H7 (cell line): ENCODE data around the gene KBTBD4. TPM values are rescaled to one million over a fixed set of nuclear protein-coding genes. Genes with fewer than 3 reads are reported as not detected.
A peak's percentile ranks its signal among the peaks of the same experiment; 100 is the strongest.

Experiments used
- DNase-seq: peaks from one replicate; pipeline ENCODE4 v3.0.0; 2012
- H3K27me3 ChIP-seq: 2 replicates; pipeline ENCODE4 v1.6.0; 2011; ENCODE audit warnings: mild to moderate bottlenecking, low read length; ENCODE audit not compliant: control insufficient read depth, insufficient read depth
- H3K36me3 ChIP-seq: replicated peaks from 2 replicates; pipeline ENCODE4 v1.5.1; 2011; ENCODE audit warnings: low read length; ENCODE audit not compliant: control insufficient read depth, insufficient read depth
- H3K4me3 ChIP-seq: 2 replicates; pipeline ENCODE4 v1.5.1; 2011; ENCODE audit warnings: low read depth, mild to moderate bottlenecking, control low read depth, low read length, moderate library complexity; ENCODE audit not compliant: insufficient read depth
- total RNA-seq: library from RNA; depleted of rRNA; stranded (reverse); fragments of >200 nt; shearing (Covaris generic); gene quantifications from 2 replicates; pipeline ENCODE4 v1.2.3, GENCODE V29; 2014; rRNA removed

The KBTBD4 gene
- 20.1 and 23.7 TPM in 2 replicates for total RNA-seq

DNA sequence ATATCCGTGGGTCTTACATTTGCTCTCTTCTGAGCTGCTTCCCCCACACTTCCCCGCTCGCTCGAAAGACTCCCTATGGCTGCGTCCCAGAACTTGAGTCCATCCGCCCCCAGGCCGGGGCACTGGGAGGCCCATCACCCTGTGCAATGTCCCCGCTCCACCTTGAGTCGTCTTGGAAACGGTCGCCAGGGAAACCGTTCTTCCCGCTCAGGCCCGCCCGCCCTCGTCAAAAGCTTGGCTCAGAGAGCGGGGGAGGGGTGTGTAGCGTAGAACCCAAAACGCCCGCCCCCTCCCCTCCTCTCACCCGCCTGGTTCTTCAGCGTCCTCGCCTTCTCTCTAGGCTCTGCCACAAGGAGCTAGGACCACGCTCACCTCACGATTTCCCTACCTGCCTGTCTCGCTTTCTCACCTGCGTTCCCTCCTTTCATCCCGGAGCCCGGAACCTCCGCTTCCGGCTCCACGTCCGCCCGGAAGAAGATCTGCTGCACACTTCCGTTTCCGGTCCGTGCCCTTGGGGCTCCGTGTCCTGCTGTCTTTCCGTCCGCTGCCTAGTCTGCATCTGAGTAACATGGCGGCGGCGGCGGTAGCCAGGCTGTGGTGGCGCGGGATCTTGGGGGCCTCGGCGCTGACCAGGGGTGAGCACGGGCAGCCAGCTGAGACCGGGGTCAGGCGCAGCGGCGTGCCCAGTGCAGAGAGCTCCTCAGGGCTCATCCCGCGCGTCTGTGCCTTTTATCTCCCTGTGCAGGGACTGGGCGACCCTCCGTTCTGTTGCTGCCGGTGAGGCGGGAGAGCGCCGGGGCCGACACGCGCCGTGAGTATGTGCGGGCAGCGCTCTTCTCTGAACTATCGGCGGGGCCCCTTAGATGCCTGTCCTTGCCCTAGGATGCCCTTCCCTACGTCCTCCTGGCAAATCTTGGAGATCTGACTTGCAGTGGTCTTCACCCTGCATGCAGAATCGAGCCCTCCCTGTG is at the start of gene KBTBD4, which contains the start of gene NDUFS3:
KBTBD4 (minus strand) TSS at position 447 of the 971 bp plus-strand sequence; CDS start at position 428, 19 bp downstream.
NDUFS3 (plus strand) TSS at position 551 of the 971 bp plus-strand sequence; CDS start at position 569, 18 bp downstream.
- DNase-seq = peak; percentile 95

DNA sequence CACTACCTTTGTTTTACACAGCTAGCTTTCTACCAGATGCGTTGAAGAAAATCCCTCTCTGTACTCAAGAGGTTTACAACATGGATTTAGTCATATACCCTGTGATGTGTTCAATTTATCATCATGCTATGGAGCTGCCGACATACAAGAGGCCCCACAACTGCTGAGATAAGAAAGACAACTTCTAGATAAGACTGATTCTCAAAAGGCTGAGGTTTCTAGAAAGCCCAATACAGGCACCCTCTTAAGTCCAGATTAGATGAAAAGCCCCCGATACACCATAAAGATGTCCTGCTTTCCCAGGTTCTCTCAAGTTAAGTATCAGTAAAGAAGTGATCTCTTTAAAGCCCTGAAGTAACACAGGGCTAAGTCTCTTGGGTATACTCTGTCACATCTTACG is 49.3 kb upstream of the KBTBD4 start:
- peaks cover 20% of the 10 kb centered on the region for H3K36me3 ChIP-seq
- no peak for DNase-seq
- H3K4me3 ChIP-seq = no peak overlapping the region
- H3K27me3 ChIP-seq = no peaks in the 10 kb centered on the region

More for the DNA sequence above, at the start of gene KBTBD4, which contains the start of gene NDUFS3:
- peak within 1 kb of the TSS; percentile 99 for H3K4me3 ChIP-seq
- H3K27me3 ChIP-seq = no peaks in the 10 kb centered on the region
- peaks cover 32% of the 10 kb centered on the region for H3K36me3 ChIP-seq

DNA sequence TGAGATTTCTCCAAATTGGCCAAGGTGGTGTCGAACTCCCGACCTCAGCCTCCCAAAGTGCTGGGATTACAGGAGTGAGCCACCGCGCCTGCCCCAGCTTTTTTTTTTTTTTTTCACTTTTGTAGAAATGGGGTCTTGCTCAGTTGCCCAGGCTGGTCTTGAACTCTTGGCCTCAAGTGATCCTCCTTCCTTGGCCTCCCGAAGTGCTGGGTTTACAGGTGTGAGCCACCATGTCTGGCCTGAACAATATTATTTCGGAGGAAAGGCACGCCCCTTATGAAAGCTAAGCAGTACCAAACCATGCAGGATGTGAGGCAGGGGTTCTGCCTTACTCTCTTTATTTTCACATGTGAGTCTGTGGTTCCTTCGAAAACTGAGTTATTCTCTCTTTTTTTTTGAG is 47.5 kb upstream of the KBTBD4 start:
- DNase-seq = no peak
- Histone ChIP-seq H3K4me3 (no peak overlapping the region), H3K27me3 (no peaks in the 10 kb centered on the region), H3K36me3 (peaks cover 17% of the 10 kb centered on the region)

DNA sequence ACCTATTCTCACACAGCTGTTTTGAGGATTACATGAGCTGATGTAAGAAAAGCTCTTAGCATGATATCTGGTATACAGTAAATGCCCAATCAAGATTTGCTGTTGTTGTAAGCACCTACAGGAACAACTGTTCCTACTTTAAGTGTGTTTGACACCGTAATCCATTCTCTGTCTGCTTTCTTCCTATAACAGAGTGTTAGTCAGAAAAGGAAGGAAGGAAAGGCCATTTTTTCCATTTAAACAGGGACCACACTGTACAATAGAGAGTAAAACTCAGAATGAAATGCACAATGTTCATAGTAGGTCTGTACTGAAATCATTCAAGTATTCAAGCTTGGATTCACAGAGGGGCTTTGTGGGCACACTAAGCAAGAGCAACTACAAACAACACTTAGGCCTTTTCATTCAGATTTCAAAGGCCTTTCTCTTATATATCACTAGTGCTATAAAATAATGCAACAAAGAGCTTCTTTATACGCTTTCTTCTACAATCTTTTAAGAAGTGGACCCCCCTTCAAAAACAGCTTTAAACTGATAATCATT is 42.1 kb upstream of the KBTBD4 start:
- DNase-seq = no peak
- no peak overlapping the region for H3K4me3 ChIP-seq
- peaks cover 16% of the 10 kb centered on the region for H3K36me3 ChIP-seq
- no peaks in the 10 kb centered on the region for H3K27me3 ChIP-seq

DNA sequence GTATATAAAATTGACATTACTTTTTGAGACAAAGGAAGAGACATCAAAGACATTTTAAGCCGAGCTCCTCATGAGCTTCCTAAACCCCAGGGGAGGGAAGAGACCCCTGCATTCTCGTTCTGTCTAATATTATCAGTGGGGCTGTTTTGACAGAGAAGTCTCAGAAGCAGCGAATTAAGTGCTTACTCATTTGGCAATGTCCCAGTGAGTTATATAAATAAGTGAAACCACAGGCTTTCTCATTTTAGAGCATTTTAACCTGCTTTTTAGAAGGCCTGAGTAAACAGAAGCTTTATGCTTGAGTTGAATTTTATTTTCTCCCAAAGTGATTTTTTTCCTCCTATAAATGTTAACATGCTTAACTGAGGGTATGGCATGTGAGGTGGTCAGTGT is 38.6 kb upstream of the KBTBD4 start:
- Histone ChIP-seq H3K4me3 (no peak overlapping the region), H3K36me3 (peaks cover 8% of the 10 kb centered on the region; the same call in 1 of the 2 replicates), H3K27me3 (no peaks in the 10 kb centered on the region)
- DNase-seq = no peak

DNA sequence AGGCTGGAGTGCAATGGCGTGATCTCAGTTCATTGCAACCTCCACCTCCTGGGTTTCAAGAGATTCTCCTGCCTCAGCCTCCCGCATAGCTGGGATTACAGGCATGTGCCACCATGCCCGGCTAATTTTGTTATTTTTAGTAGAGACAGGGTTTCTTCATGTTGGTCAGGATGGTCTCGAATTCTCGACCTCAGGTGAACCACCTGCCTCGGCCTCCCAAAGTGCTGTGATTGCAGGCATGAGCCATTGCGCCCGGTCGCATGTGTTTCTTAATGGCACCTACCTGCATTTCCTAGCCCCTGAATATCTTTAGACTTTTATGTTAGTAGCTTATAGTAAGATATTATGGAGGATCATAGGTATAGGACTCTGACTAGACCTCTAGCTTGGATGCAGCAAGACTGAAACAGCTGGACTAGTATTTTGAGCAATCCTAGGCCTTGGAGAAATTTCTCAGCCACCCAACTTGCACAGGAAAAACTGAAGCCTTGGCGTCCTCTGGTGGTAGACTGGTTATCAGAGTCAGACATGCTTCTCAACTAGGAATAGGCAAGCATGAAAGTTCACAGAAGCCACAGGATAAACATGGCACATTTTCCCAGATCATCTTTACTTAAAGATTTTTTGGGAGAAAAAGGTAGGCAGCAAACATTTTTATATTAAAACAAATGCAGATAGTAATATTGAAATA is 38.1 kb upstream of the KBTBD4 start:
- no peaks in the 10 kb centered on the region for H3K27me3 ChIP-seq
- H3K36me3 ChIP-seq = peaks cover 6% of the 10 kb centered on the region; the same call in 1 of the 2 replicates
- H3K4me3 ChIP-seq = no peak overlapping the region
- peak; percentile 65 for DNase-seq

DNA sequence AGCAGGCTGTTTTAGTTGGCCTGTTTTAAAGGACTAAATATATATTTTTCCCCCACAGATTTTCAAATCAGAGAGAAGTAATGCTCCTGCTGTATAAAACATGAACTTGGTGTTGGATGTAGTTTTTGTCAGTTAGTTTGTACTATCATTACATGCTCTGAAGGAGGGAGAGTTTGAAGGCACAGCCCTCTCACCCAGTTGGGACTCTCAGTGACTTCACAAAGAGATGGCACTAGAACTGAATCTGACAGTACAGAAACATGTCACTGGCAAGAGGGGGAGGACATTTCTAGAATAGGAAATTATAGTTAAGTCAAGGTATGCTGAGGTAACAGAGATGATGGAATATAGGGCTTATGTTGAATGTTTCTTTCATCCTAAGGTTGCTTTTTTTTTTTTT is 36.5 kb upstream of the KBTBD4 start:
- H3K4me3 ChIP-seq = no peak overlapping the region
- H3K27me3 ChIP-seq = no peaks in the 10 kb centered on the region
- peaks cover 5% of the 10 kb centered on the region; the same call in 1 of the 2 replicates for H3K36me3 ChIP-seq
- DNase-seq = no peak

DNA sequence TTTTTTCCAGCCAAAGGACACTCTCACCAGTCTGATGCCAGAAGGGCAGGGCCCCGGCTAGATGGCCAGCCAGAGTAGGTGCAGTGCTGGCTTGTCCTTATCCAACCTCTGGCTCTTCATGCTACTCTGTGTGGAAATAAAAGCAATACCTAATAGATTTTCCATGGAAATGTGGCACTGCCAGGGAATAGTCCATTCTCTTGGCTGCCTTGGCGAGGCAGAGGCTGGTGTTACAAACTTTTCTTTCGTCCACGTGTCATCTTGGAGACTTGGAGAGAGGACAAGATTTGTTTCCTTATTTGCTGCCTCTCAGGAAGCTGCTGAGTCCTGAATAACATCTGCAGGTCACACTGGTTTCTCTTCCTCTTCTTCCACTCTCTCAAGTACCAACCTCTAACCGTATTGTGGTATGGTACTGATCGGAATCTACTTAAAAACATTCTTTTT is 32.6 kb upstream of the KBTBD4 start:
- DNase-seq = no peak
- Histone ChIP-seq H3K27me3 (no peaks in the 10 kb centered on the region), H3K36me3 (no peaks in the 10 kb centered on the region; the same call in 1 of the 2 replicates), H3K4me3 (no peak overlapping the region)

DNA sequence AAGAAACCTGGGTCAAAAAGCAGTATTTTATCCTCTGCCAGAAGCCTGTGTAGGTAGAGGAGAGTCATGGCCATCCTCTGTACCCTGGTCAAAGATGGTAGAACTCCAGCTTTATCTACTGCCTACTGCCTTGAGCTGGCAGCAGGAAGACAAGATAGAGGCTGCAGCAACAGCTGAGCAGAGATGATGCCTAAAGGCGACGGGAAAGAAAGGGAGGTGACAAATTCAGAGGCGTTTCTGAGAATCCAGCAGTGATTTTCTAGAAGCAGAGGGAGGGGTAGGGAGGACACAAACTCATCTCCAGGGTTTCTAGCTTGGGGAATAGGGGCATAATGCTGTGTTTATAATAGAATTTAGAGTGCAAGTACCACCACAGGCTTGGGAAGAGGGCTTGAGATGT is 30.9 kb upstream of the KBTBD4 start:
- Histone ChIP-seq H3K27me3 (no peaks in the 10 kb centered on the region), H3K36me3 (no peaks in the 10 kb centered on the region; the same call in 1 of the 2 replicates), H3K4me3 (no peak overlapping the region)
- DNase-seq = no peak

DNA sequence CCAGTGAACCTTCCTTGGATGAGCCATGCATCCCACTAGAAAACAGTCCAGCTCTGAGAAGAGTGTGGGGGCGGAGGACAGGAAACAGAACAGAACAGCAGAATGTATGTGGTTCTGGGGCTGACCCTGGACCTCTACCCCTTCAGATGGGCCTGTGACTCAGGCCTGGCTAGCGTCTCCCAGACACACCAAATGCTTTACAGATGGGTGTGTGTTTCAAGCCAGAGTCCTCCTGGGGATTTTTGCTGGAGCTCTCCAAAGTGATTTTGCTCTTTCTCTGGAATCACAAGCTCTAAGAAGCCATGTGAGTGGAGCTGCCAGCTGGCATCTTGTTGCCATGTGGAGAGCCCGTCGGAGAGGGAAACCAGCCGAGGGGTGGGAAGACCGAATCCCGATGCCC is 28.6 kb upstream of the KBTBD4 start:
- no peaks in the 10 kb centered on the region for H3K27me3 ChIP-seq
- no peak overlapping the region for H3K4me3 ChIP-seq
- H3K36me3 ChIP-seq = no peaks in the 10 kb centered on the region; the same call in 1 of the 2 replicates
- DNase-seq = no peak

DNA sequence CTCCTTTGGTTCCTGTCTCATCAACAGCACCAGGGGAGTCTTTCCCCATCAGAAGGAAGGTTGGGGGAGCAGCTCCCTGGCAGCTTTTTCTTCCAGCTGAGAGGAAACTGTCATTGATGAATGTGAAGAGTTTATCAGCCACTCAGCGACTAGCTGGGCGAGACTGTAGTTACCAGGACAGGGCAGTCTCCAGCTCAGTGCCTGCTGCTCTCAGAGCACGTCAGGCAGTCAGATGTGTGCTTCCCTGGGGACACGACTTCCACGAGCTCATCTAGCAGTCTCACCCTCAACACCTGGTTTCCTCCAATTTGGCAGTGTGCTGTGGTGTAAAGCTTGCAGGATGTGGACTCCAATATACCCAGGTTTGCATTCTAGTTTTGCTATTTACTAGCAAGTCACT is 28.0 kb upstream of the KBTBD4 start:
- Histone ChIP-seq H3K27me3 (no peaks in the 10 kb centered on the region), H3K4me3 (no peak overlapping the region), H3K36me3 (no peaks in the 10 kb centered on the region; the same call in 1 of the 2 replicates)
- peak; percentile 43 for DNase-seq

DNA sequence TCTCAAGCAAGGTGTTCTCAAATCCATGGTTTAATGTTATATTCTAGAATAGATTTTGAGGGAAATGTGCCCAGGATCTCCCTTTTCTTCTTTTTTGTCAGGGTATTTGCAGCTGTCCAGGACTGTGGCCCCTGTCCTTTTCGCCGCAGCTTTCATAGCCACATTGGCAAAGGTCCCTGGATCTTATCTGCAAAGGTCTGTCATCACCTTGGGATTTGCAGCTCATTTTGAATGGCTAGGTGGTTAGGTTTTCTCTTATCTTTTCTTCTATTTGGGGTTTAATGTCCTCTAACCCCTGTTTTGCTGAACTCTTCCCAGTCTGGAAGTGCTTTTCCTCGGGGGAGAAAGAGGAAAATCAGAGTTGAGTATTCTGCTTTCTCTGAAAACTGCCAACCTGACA is 27.2 kb upstream of the KBTBD4 start:
- no peak for DNase-seq
- Histone ChIP-seq H3K27me3 (no peaks in the 10 kb centered on the region), H3K4me3 (no peak overlapping the region), H3K36me3 (no peaks in the 10 kb centered on the region; the same call in 1 of the 2 replicates)

DNA sequence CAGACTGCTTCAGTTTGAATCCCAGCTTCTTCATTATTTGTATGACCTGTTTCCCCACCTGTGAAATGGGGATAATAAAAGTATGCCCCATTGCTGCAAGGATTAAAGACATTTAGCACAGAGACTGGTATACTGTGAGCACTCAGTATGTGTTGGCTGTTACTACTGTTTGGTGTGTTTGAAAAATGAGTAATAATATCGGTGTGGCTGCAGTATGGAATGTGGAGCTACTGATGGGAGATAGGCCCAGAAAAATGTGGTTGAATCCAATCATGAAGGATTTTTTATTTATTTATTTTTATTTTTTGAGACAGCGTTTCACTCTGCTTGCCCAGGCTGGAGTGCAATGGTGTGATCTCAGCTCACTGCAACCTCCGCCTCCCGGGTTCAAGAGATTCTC is 24.5 kb upstream of the KBTBD4 start:
- Histone ChIP-seq H3K4me3 (no peak overlapping the region), H3K36me3 (no peaks in the 10 kb centered on the region), H3K27me3 (no peaks in the 10 kb centered on the region)
- DNase-seq = no peak

DNA sequence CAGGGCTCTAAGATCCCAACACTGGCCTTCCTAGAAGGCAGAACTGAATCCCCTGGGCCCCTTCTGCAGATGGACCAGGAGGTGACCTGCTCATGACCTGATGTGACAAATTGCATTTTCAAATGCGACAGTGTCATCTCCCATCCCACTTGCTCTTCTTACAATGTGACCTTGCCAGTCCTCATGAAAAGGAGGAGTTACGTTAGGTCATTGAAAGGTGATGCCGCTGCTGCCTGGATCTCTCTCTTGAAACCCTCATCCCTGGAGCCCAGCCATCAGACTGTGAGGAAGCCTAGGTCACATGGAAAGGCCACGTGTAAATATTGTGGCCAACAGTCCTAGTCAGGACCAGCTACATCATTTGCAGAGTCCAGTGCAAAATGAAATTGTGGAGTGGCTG is 21.1 kb upstream of the KBTBD4 start:
- peaks cover 6% of the 10 kb centered on the region for H3K27me3 ChIP-seq
- no peaks in the 10 kb centered on the region for H3K36me3 ChIP-seq
- DNase-seq = no peak
- H3K4me3 ChIP-seq = no peak overlapping the region
